Naive thymus-derived CD4-positive, alpha-beta T cell (primary cell): Measurements from ENCODE around the gene OFD1. TPM values are rescaled to one million over a fixed set of nuclear protein-coding genes. Genes with fewer than 3 reads are reported as not detected.

Experiments used
- ATAC-seq: fragments of 150-1000 bp; cut with Tn5 transposase; 2 replicates; pipeline ENCODE4 v1.10.0; 2021; ENCODE audit warnings: mild to moderate bottlenecking, moderate library complexity
- CTCF ChIA-PET: fragments of 350-600 bp; sonication (Branson Sonifier 250); formaldehyde crosslinking; loops from one replicate; lab custom pipeline; 2021; ENCODE audit warnings: antibody characterized with exemption; lab: Charles Lee
- POLR2A ChIA-PET: fragments of 350-600 bp; sonication (Branson Sonifier 250); formaldehyde crosslinking; loops from one replicate; lab custom pipeline; 2021; ENCODE audit warnings: antibody characterized with exemption, inconsistent platforms; lab: Charles Lee
- DNase-seq, 9 donors: peaks; one replicate each; pipeline versions ENCODE4 v3.0.0 to v3.0.0-alpha.2; 2020 to 2022; ENCODE audit warnings: mixed read lengths in 1 of 9
- H3K27ac ChIP-seq: one replicate; pipeline ENCODE4 v1.7.0; 2013; ENCODE audit warnings: mild to moderate bottlenecking, low read depth, low read length, moderate library complexity
- H3K27me3 ChIP-seq, 2 donors: one replicate each; pipeline ENCODE4 v1.7.0; 2013; ENCODE audit warnings: low read length in 2 of 2, mild to moderate bottlenecking in 2 of 2, moderate library complexity in 2 of 2; ENCODE audit not compliant: control insufficient read depth in 2 of 2, insufficient read depth in 2 of 2
- H3K36me3 ChIP-seq, 3 experiments: 1 replicate in 2 of 3; 2 replicates in 1 of 3; pipeline ENCODE4 v1.7.0; 2013; ENCODE audit warnings: low read length in 3 of 3, mild to moderate bottlenecking in 3 of 3, moderate library complexity in 1 of 3; ENCODE audit not compliant: insufficient read depth in 3 of 3, control insufficient read depth in 2 of 3
- H3K4me1 ChIP-seq, 2 donors: one replicate each; pipeline ENCODE4 v1.7.0; 2013; ENCODE audit warnings: low read length in 2 of 2, mild to moderate bottlenecking in 2 of 2, moderate library complexity in 1 of 2; ENCODE audit not compliant: control insufficient read depth in 2 of 2, insufficient read depth in 2 of 2
- H3K4me3 ChIP-seq: 2 replicates; pipeline ENCODE4 v1.7.0; 2013; ENCODE audit warnings: mild to moderate bottlenecking, low read length
- H3K9me3 ChIP-seq, 3 experiments: 1 replicate in 2 of 3; 2 replicates in 1 of 3; pipeline ENCODE4 v1.7.0; 2013; ENCODE audit warnings: low read length in 3 of 3; ENCODE audit not compliant: control insufficient read depth in 2 of 3
- H3K27ac Mint-ChIP-seq, 9 donors: one replicate each; pipeline ENCODE4 v1.8.0; 2020 to 2022; ENCODE audit warnings: mixed read lengths in 9 of 9, mild to moderate bottlenecking in 8 of 9, moderate library complexity in 5 of 9, inconsistent platforms in 2 of 9
- H3K27me3 Mint-ChIP-seq, 5 donors: one replicate each; pipeline ENCODE4 v1.8.0; 2021 to 2022; ENCODE audit warnings: mixed read lengths in 5 of 5, mild to moderate bottlenecking in 1 of 5
- H3K36me3 Mint-ChIP-seq, 5 donors: one replicate each; pipeline ENCODE4 v1.8.0; 2020 to 2022; ENCODE audit warnings: mixed read lengths in 5 of 5, mild to moderate bottlenecking in 3 of 5, inconsistent platforms in 1 of 5
- H3K4me1 Mint-ChIP-seq, 7 donors: one replicate each; pipeline ENCODE4 v1.8.0; 2020 to 2022; ENCODE audit warnings: mixed read lengths in 7 of 7, mild to moderate bottlenecking in 3 of 7, inconsistent platforms in 1 of 7
- H3K4me3 Mint-ChIP-seq, 10 donors: one replicate each; pipeline ENCODE4 v1.8.0; 2020 to 2022; ENCODE audit warnings: mild to moderate bottlenecking in 10 of 10, mixed read lengths in 10 of 10, moderate library complexity in 6 of 10, inconsistent platforms in 2 of 10
- H3K9me3 Mint-ChIP-seq, 11 donors: one replicate each; pipeline ENCODE4 v1.8.0; 2020 to 2022; ENCODE audit warnings: mixed read lengths in 11 of 11, mild to moderate bottlenecking in 4 of 11, inconsistent platforms in 1 of 11, moderate library complexity in 1 of 11
- intact Hi-C, 2 donors: fragments of 100-400 bp; cut with micrococcal nuclease; formaldehyde crosslinking; loops; one replicate each; pipeline ENCODE4 v1.15.1; 2023
- polyA plus RNA-seq, 2 donors: library from polyadenylated mRNA; unstranded; fragments of 300-500 nt; fragmentation: Illumina TruSeq; gene quantifications; one replicate each; pipeline ENCODE4 v1.2.3, GENCODE V29; 2021
- total RNA-seq, 6 experiments: library from RNA in 5 of 6; stranded (reverse) in 5 of 6; gene quantifications; 1 replicate in 5 of 6; 2 replicates in 1 of 6; pipeline ENCODE4 v1.2.3 and lab custom pipeline; 2021 to 2026

Gene OFD1
- total and polyA plus RNA-seq, 7 experiments from 2014 or later = 30.4 to 142 (median 50.4) TPM

- intact Hi-C loops = no loop called here
- Histone ChIP-seq H3K9me3 (no peaks in the 10 kb centered on the region), H3K4me3 (peak overlapping the region; percentile 37), H3K36me3 (peaks cover 0 to 9% (median 5%) of the 10 kb centered on the region in 3 experiments), H3K27ac (peak overlapping the region; percentile 43), H3K4me1 (peaks cover 4 to 36% of the 10 kb centered on the region in 2 donors), H3K27me3 (no peaks in the 10 kb centered on the region)
- H3K36me3 Mint-ChIP-seq = peaks cover 0 to 29% (median 17%) of the 10 kb centered on the region in 5 donors
- H3K27ac Mint-ChIP-seq = peak overlapping the region in 7 of 9 donors; percentile 36 to 87 (median 70)
- H3K4me3 Mint-ChIP-seq = peak overlapping the region in 7 of 10 donors; percentile 7 to 47 (median 29)
- ATAC-seq (peak; percentile 71), DNase-seq (peak in 7 of 9 donors; percentile 6 to 46 (median 34))
- H3K27me3 Mint-ChIP-seq = no peaks in the 10 kb centered on the region
- H3K4me1 Mint-ChIP-seq = peaks cover 0 to 51% (median 21%) of the 10 kb centered on the region in 7 donors
- H3K9me3 Mint-ChIP-seq = peaks cover 0 to 1% (median 0%) of the 10 kb centered on the region in 11 donors
- ChIA-PET CTCF (no interaction called here), POLR2A (interaction anchor here (1.7 kb wide), 1 partner anchor 17 kb away, joined by 3 read pairs; the partner anchor contains the start of genes OFD1 and TRAPPC2)
These were observed 17.6 kb upstream of the OFD1 start for GRCh38 chrX:13716905-13717304.

GRCh38 chrX:13717700-13718472, 16.7 kb upstream of the OFD1 start:
- no peak for DNase-seq
- ChIA-PET CTCF (no interaction called here), POLR2A (interaction anchor here (2.8 kb wide), 1 partner anchor 17 kb away, joined by 10 read pairs; the partner anchor contains the start of genes OFD1 and TRAPPC2)
- Mint-ChIP-seq H3K9me3 (peaks cover 0 to 1% (median 0%) of the 10 kb centered on the region in 11 donors), H3K27me3 (no peaks in the 10 kb centered on the region), H3K4me1 (peaks cover 0 to 53% (median 26%) of the 10 kb centered on the region in 7 donors), H3K27ac (peak overlapping the region in 8 of 9 donors; percentile 5 to 87 (median 38)), H3K36me3 (peaks cover 0 to 29% (median 22%) of the 10 kb centered on the region in 5 donors), H3K4me3 (no peak overlapping the region)
- H3K4me1 ChIP-seq = peaks cover 4 to 36% of the 10 kb centered on the region in 2 donors
- H3K9me3 ChIP-seq = no peaks in the 10 kb centered on the region
- no peak overlapping the region for H3K27ac ChIP-seq
- H3K27me3 ChIP-seq = no peaks in the 10 kb centered on the region
- no peak overlapping the region for H3K4me3 ChIP-seq
- no peak for ATAC-seq
- H3K36me3 ChIP-seq = peaks cover 0 to 9% (median 5%) of the 10 kb centered on the region in 3 experiments
- intact Hi-C loops = loop anchor here in 1 of 2 donors (2.0 kb wide), 2 partner anchors 15 to 17 kb away; partner anchors contain the start of genes OFD1 and TRAPPC2

GRCh38 chrX:13719192-13719856, 15.2 kb upstream of the OFD1 start:
- Mint-ChIP-seq H3K36me3 (peaks cover 0 to 37% (median 32%) of the 10 kb centered on the region in 5 donors), H3K4me3 (peak overlapping the region in 3 of 10 donors; percentile 11 to 20 (median 15)), H3K27me3 (no peaks in the 10 kb centered on the region), H3K27ac (peak overlapping the region; percentile 20 to 84 (median 62)), H3K4me1 (peaks cover 8 to 63% (median 34%) of the 10 kb centered on the region in 7 donors), H3K9me3 (peaks cover 0 to 4% (median 0%) of the 10 kb centered on the region in 11 donors)
- peak overlapping the region; percentile 3 for H3K27ac ChIP-seq
- H3K9me3 ChIP-seq = no peaks in the 10 kb centered on the region
- intact Hi-C loops = loop anchor here in 1 of 2 donors (2.0 kb wide), 2 partner anchors 15 to 17 kb away; partner anchors contain the start of genes OFD1 and TRAPPC2
- peak in 1 of 9 donors; percentile 12 for DNase-seq
- POLR2A ChIA-PET = interaction anchor here (1.5 to 2.8 kb wide), 2 partner anchors 15 to 21 kb away, joined by 3 to 10 read pairs; partner anchors contain the start of genes OFD1 and TRAPPC2
- H3K27me3 ChIP-seq = no peaks in the 10 kb centered on the region
- H3K4me3 ChIP-seq = no peak overlapping the region
- peaks cover 0 to 9% (median 5%) of the 10 kb centered on the region in 3 experiments for H3K36me3 ChIP-seq
- peak; percentile 63 for ATAC-seq
- H3K4me1 ChIP-seq = peaks cover 4 to 42% of the 10 kb centered on the region in 2 donors
- CTCF ChIA-PET = interaction anchor here (0.7 to 0.8 kb wide), 2 partner anchors 15 to 720 kb away, joined by 4 to 8 read pairs; partner anchors contain the start of genes OFD1 and TRAPPC2

GRCh38 chrX:13721371-13721770, 13.2 kb upstream of the OFD1 start:
- peaks cover 0 to 5% (median 0%) of the 10 kb centered on the region in 3 experiments for H3K36me3 ChIP-seq
- H3K4me1 Mint-ChIP-seq = peaks cover 15 to 76% (median 49%) of the 10 kb centered on the region in 7 donors
- intact Hi-C loops = no loop called here
- no peaks in the 10 kb centered on the region for H3K9me3 ChIP-seq
- peaks cover 0 to 12% (median 0%) of the 10 kb centered on the region in 11 donors for H3K9me3 Mint-ChIP-seq
- H3K4me3 ChIP-seq = no peak overlapping the region
- ChIA-PET CTCF (no interaction called here), POLR2A (interaction anchor here (1.4 kb wide), 1 partner anchor 33 kb away, joined by 3 read pairs; the partner anchor contains the start of gene RAB9A)
- no peaks in the 10 kb centered on the region for H3K27me3 Mint-ChIP-seq
- no peaks in the 10 kb centered on the region for H3K27me3 ChIP-seq
- H3K4me3 Mint-ChIP-seq = no peak overlapping the region
- ATAC-seq (no peak), DNase-seq (no peak)
- H3K27ac Mint-ChIP-seq = peak overlapping the region in 2 of 9 donors; percentile 47 to 78
- no peak overlapping the region for H3K27ac ChIP-seq
- peaks cover 0 to 43% (median 32%) of the 10 kb centered on the region in 5 donors for H3K36me3 Mint-ChIP-seq
- H3K4me1 ChIP-seq = peaks cover 4 to 35% of the 10 kb centered on the region in 2 donors

GRCh38 chrX:13721819-13722519, 12.6 kb upstream of the OFD1 start:
- H3K9me3 Mint-ChIP-seq = peaks cover 0 to 16% (median 0%) of the 10 kb centered on the region in 11 donors
- no peaks in the 10 kb centered on the region for H3K27me3 Mint-ChIP-seq
- peaks cover 20 to 78% (median 53%) of the 10 kb centered on the region in 7 donors for H3K4me1 Mint-ChIP-seq
- Histone ChIP-seq H3K9me3 (no peaks in the 10 kb centered on the region), H3K27me3 (no peaks in the 10 kb centered on the region), H3K36me3 (peaks cover 0 to 5% (median 0%) of the 10 kb centered on the region in 3 experiments), H3K27ac (no peak overlapping the region), H3K4me3 (no peak overlapping the region), H3K4me1 (peaks cover 4 to 35% of the 10 kb centered on the region in 2 donors)
- H3K27ac Mint-ChIP-seq = peak overlapping the region in 5 of 9 donors; percentile 19 to 78 (median 47)
- no peak for DNase-seq
- H3K4me3 Mint-ChIP-seq = no peak overlapping the region
- H3K36me3 Mint-ChIP-seq = peaks cover 0 to 46% (median 35%) of the 10 kb centered on the region in 5 donors
- intact Hi-C loops = no loop called here
- ChIA-PET CTCF (no interaction called here), POLR2A (interaction anchor here (0.6 to 4.7 kb wide), 3 partner anchors 13 to 71 kb away, joined by 3 to 36 read pairs (median 3); partner anchors contain the start of genes OFD1, RAB9A and TRAPPC2)
- no peak for ATAC-seq
